CD14-positive monocyte (primary cell): ENCODE results near the gene ZNF20. TPM values are rescaled to one million over a fixed set of nuclear protein-coding genes. Genes with fewer than 3 reads are reported as not detected.
A peak's percentile ranks its signal among the peaks of the same experiment; 100 is the strongest.

Source experiments
- DNase-seq, 3 donors: peaks; one replicate each; pipeline ENCODE4 v3.0.0-alpha.2; 2011 to 2022
- H2AFZ ChIP-seq: 2 replicates; pipeline ENCODE4 v1.6.0; 2012; ENCODE audit warnings: mild to moderate bottlenecking, low read depth, low read length, inconsistent platforms; ENCODE audit not compliant: insufficient read depth, poor library complexity, severe bottlenecking
- H3K27ac ChIP-seq, 2 donors: 1 replicate in 1 of 2; 2 replicates in 1 of 2; pipeline ENCODE4 v1.5.1; 2012 to 2013; ENCODE audit warnings: low read length in 2 of 2, control low read depth in 1 of 2, inconsistent platforms in 1 of 2, low read depth in 1 of 2, mild to moderate bottlenecking in 1 of 2
- H3K27me3 ChIP-seq, 2 donors: one replicate each; pipeline versions ENCODE4 v1.6.0 to v1.6.1; 2011 to 2013; ENCODE audit warnings: low read length in 2 of 2; ENCODE audit not compliant: control insufficient read depth in 2 of 2, insufficient read depth in 2 of 2
- H3K36me3 ChIP-seq, 2 donors: replicated peaks in 1 of 2; 1 replicate in 1 of 2; 2 replicates in 1 of 2; pipeline versions ENCODE4 v1.5.1 to v1.6.1; 2012 to 2013; ENCODE audit warnings: low read length in 2 of 2, control low read depth in 1 of 2, inconsistent platforms in 1 of 2, mild to moderate bottlenecking in 1 of 2; ENCODE audit not compliant: insufficient read depth in 2 of 2, control insufficient read depth in 1 of 2
- H3K4me1 ChIP-seq, 2 donors: 1 replicate in 1 of 2; 2 replicates in 1 of 2; pipeline versions ENCODE4 v1.5.1 to v1.6.1; 2012 to 2013; ENCODE audit warnings: low read length in 2 of 2, control low read depth in 1 of 2, inconsistent platforms in 1 of 2, mild to moderate bottlenecking in 1 of 2, moderate library complexity in 1 of 2; ENCODE audit not compliant: insufficient read depth in 2 of 2, control insufficient read depth in 1 of 2
- H3K4me2 ChIP-seq: replicated peaks from 2 replicates; pipeline ENCODE3; 2012; ENCODE audit warnings: low read length, moderate library complexity, mild to moderate bottlenecking; ENCODE audit not compliant: poor library complexity, severe bottlenecking; ENCODE audit errors: extremely low read depth
- H3K4me3 ChIP-seq, 3 experiments: fragments of 200-600 bp in 1 of 3; sonication (generic) in 1 of 3; replicated peaks in 1 of 3; 1 replicate in 2 of 3; 2 replicates in 1 of 3; pipeline ENCODE4 v1.5.1; 2011 to 2013; ENCODE audit warnings: low read length in 3 of 3, mild to moderate bottlenecking in 3 of 3, control low read depth in 2 of 3, low read depth in 2 of 3, inconsistent platforms in 1 of 3, moderate library complexity in 1 of 3
- H3K79me2 ChIP-seq: 2 replicates; pipeline ENCODE4 v1.6.0; 2012; ENCODE audit warnings: mild to moderate bottlenecking, control low read depth, inconsistent platforms, low read length, moderate library complexity; ENCODE audit not compliant: insufficient read depth
- H3K9ac ChIP-seq: 2 replicates; pipeline ENCODE4 v1.6.0; 2017; ENCODE audit warnings: low read length, mild to moderate bottlenecking; ENCODE audit not compliant: insufficient read depth, poor library complexity, severe bottlenecking
- H3K9me3 ChIP-seq, 2 donors: replicated peaks in 1 of 2; 1 replicate in 1 of 2; 2 replicates in 1 of 2; pipeline versions ENCODE4 v1.5.1 to v1.6.1; 2012 to 2013; ENCODE audit warnings: low read length in 2 of 2, control low read depth in 1 of 2; ENCODE audit not compliant: control insufficient read depth in 1 of 2, insufficient read depth in 1 of 2
- H4K20me1 ChIP-seq: 2 replicates; pipeline ENCODE4 v1.6.0; 2012; ENCODE audit warnings: mild to moderate bottlenecking, low read length, control low read depth, moderate library complexity; ENCODE audit not compliant: insufficient read depth
- H3K27ac Mint-ChIP-seq, 7 donors: one replicate each; pipeline ENCODE4 v1.8.0; 2020; ENCODE audit warnings: mild to moderate bottlenecking in 7 of 7, mixed read lengths in 7 of 7, moderate library complexity in 6 of 7, inconsistent platforms in 2 of 7
- H3K27me3 Mint-ChIP-seq, 3 donors: one replicate each; pipeline ENCODE4 v1.8.0; 2021 to 2022; ENCODE audit warnings: low read depth in 3 of 3, mild to moderate bottlenecking in 3 of 3, mixed read lengths in 3 of 3, moderate library complexity in 3 of 3, inconsistent platforms in 1 of 3
- H3K36me3 Mint-ChIP-seq, 2 donors: one replicate each; pipeline ENCODE4 v1.8.0; 2020; ENCODE audit warnings: mixed read lengths in 2 of 2, inconsistent platforms in 1 of 2, mild to moderate bottlenecking in 1 of 2
- H3K4me1 Mint-ChIP-seq: one replicate; pipeline ENCODE4 v1.8.0; 2020; ENCODE audit warnings: mild to moderate bottlenecking, mixed read lengths
- H3K4me3 Mint-ChIP-seq, 2 donors: one replicate each; pipeline ENCODE4 v1.8.0; 2020; ENCODE audit warnings: mild to moderate bottlenecking in 2 of 2, mixed read lengths in 2 of 2, moderate library complexity in 1 of 2
- H3K9me3 Mint-ChIP-seq, 7 donors: one replicate each; pipeline ENCODE4 v1.8.0; 2020 to 2022; ENCODE audit warnings: mixed read lengths in 7 of 7, mild to moderate bottlenecking in 6 of 7, moderate library complexity in 6 of 7, inconsistent platforms in 2 of 7
- WGBS: methylation state at CpG from one replicate; pipeline ENCODE4 v1.1.5; 2013; ENCODE audit warnings: missing lambda C conversion rate; ENCODE audit not compliant: insufficient coverage; 5-methylcytosine and 5-hydroxymethylcytosine counted together
- intact Hi-C, 2 donors: fragments of 100-400 bp; cut with micrococcal nuclease; formaldehyde crosslinking; loops; one replicate each; pipeline versions ENCODE4 v1.15.0 to v1.15.1; 2023
- polyA plus RNA-seq, 3 donors: library from polyadenylated mRNA; depleted of rRNA in 1 of 3; unstranded in 2 of 3; stranded (reverse) in 1 of 3; fragments of 300-500 nt in 2 of 3; fragments of >200 nt in 1 of 3; fragmentation: Illumina TruSeq in 2 of 3; gene quantifications; 1 replicate in 2 of 3; 2 replicates in 1 of 3; pipeline ENCODE4 v1.2.3, GENCODE V29; 2012 to 2021
- TF ChIP-seq, protein P1 (sequence below): fragments of 200-600 bp; IDR thresholded peaks from one replicate; pipeline ENCODE4 v1.8.0; 2022; ENCODE audit warnings: antibody characterized with exemption, mild to moderate bottlenecking

ZNF20 gene
- polyA plus RNA-seq, 3 donors: 0.86 to 2.6 (median 1.3) TPM

DNA sequence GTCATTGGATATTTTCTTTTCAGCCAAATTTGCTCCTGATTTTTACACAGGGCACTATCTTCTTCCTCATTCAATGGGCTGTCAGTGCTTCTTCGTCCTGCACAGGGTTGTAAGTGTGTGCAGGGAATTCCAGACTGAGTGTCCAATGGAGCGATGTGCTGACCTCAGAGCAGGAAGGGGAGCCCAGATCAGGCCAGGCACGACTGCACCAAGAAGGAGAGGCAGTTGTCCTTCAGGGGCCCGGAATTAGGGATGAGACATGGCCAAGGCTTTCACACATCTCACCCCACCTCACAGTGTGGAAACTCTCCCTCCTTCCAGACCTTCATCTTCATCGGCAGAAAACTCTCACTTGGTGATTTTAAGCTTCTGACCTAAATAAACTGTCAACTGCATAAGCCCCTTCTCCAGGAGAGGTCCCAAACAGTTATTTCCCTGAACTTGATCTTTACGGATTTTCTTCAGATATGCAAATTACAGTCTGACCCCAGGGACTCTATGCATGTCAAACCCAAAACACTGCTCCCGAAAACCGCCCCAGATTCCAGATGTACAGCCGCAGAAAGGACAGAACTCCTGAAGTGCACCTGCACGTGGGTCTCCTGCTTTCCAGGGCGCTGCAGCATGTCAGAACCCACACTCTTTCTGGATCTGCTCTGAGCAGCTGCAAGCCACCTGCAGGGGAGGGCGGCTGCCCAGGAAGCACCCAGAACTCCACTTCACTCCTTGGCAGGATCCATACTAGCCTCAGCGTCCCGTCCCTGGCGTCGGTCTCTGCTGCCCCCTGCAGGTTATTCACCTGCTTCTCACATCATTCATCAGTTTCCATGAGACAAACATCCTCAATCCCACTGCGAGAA is 625 bp upstream of the ZNF20 start:
- Histone ChIP-seq H3K4me2 (peak overlapping the region; percentile 91), H3K27me3 (no peaks in the 10 kb centered on the region), H3K4me3 (peak overlapping the region; percentile 84 to 99 (median 93)), H3K9ac (no peak overlapping the region), H3K27ac (no peak overlapping the region), H3K79me2 (peaks cover 16% of the 10 kb centered on the region), H3K9me3 (peaks cover 14% of the 10 kb centered on the region in 2 donors), H3K36me3 (peaks cover 11 to 24% of the 10 kb centered on the region in 2 donors), H3K4me1 (peaks cover 23 to 25% of the 10 kb centered on the region in 2 donors), H2AFZ (peak overlapping the region; percentile 100), H4K20me1 (peaks cover 5% of the 10 kb centered on the region)
- intact Hi-C loops: loop anchor here (1.0 to 10.0 kb wide), 10 partner anchors 48 to 346 kb away; partner anchors contain the start of genes ZNF491 (in 2 of the 2), ZNF440 (in 1 of the 2) and ZNF763 (in 1 of the 2)
- Mint-ChIP-seq H3K9me3 (peaks cover 9 to 23% (median 19%) of the 10 kb centered on the region in 7 donors), H3K4me3 (peak overlapping the region; percentile 96 to 97), H3K36me3 (peaks cover 17 to 23% of the 10 kb centered on the region in 2 donors), H3K27ac (peak overlapping the region; percentile 7 to 89 (median 79)), H3K27me3 (peaks cover 0 to 3% (median 1%) of the 10 kb centered on the region in 3 donors), H3K4me1 (peaks cover 36% of the 10 kb centered on the region)
- WGBS: 5% methylated on average over 14 of the region's 17 CpGs
- peak; percentile 79 to 85 (median 80) for DNase-seq
- TF ChIP-seq, protein P1, sequence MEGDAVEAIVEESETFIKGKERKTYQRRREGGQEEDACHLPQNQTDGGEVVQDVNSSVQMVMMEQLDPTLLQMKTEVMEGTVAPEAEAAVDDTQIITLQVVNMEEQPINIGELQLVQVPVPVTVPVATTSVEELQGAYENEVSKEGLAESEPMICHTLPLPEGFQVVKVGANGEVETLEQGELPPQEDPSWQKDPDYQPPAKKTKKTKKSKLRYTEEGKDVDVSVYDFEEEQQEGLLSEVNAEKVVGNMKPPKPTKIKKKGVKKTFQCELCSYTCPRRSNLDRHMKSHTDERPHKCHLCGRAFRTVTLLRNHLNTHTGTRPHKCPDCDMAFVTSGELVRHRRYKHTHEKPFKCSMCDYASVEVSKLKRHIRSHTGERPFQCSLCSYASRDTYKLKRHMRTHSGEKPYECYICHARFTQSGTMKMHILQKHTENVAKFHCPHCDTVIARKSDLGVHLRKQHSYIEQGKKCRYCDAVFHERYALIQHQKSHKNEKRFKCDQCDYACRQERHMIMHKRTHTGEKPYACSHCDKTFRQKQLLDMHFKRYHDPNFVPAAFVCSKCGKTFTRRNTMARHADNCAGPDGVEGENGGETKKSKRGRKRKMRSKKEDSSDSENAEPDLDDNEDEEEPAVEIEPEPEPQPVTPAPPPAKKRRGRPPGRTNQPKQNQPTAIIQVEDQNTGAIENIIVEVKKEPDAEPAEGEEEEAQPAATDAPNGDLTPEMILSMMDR: peak; percentile 96

DNA sequence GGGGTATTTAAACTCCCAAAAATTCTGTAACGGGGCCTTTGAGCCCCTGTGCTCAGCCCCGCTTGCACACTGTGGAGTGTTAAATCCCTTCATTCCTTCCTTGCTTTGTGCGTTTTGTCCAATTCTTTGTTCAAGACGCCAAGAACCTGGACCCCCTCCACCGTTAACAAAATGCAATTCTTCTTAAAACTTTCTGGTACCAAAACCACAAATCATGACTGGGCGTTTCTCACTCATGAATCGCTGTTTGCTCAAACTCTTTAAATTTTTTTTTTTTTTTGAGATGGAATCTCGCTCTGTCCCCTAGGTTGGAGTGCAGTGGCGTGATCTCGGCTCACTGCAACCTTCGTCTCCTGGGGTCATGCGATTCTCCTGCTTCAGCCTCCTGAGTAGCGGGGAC is 881 bp downstream of the ZNF20 start:
- Histone ChIP-seq H3K9me3 (peaks cover 14 to 17% of the 10 kb centered on the region in 2 donors), H2AFZ (peak overlapping the region; percentile 100), H3K27me3 (no peaks in the 10 kb centered on the region), H4K20me1 (peaks cover 5% of the 10 kb centered on the region), H3K4me3 (peak overlapping the region; percentile 84 to 99 (median 93)), H3K4me1 (peaks cover 23 to 25% of the 10 kb centered on the region in 2 donors), H3K27ac (peak overlapping the region in 1 of 2 donors; percentile 78), H3K9ac (peak overlapping the region; percentile 84), H3K36me3 (peaks cover 20 to 29% of the 10 kb centered on the region in 2 donors), H3K79me2 (peaks cover 16% of the 10 kb centered on the region), H3K4me2 (peak overlapping the region; percentile 91)
- Mint-ChIP-seq H3K36me3 (peaks cover 24 to 29% of the 10 kb centered on the region in 2 donors), H3K4me3 (peak overlapping the region; percentile 96 to 97), H3K27me3 (peaks cover 0 to 3% (median 1%) of the 10 kb centered on the region in 3 donors), H3K9me3 (peaks cover 4 to 26% (median 20%) of the 10 kb centered on the region in 7 donors), H3K4me1 (peaks cover 36% of the 10 kb centered on the region), H3K27ac (peak overlapping the region in 6 of 7 donors; percentile 10 to 94 (median 70))
- no peak for DNase-seq
- TF ChIP-seq, protein P1: no peak
- intact Hi-C loops: no loop called here
- 24% methylated on average over 11 of the region's 13 CpGs for WGBS
